Keratinocyte (primary cell): ENCODE measurements around the gene PAX2.

Experiments
- EZH2 ChIP-seq: IDR thresholded peaks from one replicate; pipeline ENCODE4 v1.6.1; 2012; ENCODE audit warnings: inconsistent platforms, mild to moderate bottlenecking, low read length, moderate library complexity
- TF ChIP-seq, protein P1 (sequence below), 3 experiments: IDR thresholded peaks in 1 of 3; conservative IDR thresholded peaks in 1 of 3; optimal IDR thresholded peaks in 1 of 3; 2 replicates in 2 of 3; 3 replicates in 1 of 3; pipeline versions ENCODE3 to v1.5.1; 2011; ENCODE audit warnings: low read length in 3 of 3, mild to moderate bottlenecking in 3 of 3, moderate library complexity in 2 of 3, control low read depth in 1 of 3, inconsistent platforms in 1 of 3; ENCODE audit not compliant: insufficient read depth in 2 of 3; ENCODE audit errors: extremely low read depth in 1 of 3

DNA sequence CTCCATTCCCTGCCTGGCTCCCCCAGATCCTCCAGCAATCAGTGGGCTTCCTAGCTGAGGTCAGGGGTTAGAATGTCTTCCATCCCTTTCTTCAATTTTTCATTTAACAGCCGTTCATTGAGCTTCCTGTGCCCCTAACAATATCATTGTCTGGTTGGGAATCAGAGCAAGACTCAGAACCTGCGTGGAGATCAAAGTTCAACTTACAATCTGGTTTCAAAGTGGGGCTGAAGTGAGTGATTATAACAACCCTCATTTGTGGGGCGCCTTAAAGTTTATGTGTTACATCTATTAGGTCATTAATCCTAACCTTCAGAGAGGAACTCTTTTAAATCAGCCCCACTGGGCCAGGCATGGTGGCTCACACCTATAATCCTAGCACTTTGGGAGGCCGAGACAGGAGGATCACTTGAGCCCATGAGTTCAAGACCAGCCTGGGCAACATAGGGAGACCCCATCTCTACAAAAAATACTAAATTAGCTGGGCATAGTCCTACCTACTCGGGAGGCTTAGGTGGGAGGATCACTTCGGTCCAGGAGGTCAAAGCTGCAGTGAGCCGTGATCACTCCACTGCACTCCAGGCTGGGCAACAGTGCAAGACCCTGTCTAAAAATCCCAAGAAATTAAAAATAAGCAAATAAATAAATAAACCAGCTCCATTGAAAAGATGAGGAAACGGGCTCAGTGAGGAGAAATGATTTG lies 122.0 kb downstream of the PAX2 start:
- no peak for TF ChIP-seq EZH2
- TF ChIP-seq, protein P1, sequence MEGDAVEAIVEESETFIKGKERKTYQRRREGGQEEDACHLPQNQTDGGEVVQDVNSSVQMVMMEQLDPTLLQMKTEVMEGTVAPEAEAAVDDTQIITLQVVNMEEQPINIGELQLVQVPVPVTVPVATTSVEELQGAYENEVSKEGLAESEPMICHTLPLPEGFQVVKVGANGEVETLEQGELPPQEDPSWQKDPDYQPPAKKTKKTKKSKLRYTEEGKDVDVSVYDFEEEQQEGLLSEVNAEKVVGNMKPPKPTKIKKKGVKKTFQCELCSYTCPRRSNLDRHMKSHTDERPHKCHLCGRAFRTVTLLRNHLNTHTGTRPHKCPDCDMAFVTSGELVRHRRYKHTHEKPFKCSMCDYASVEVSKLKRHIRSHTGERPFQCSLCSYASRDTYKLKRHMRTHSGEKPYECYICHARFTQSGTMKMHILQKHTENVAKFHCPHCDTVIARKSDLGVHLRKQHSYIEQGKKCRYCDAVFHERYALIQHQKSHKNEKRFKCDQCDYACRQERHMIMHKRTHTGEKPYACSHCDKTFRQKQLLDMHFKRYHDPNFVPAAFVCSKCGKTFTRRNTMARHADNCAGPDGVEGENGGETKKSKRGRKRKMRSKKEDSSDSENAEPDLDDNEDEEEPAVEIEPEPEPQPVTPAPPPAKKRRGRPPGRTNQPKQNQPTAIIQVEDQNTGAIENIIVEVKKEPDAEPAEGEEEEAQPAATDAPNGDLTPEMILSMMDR (optimal IDR thresholded peaks at IDR 0.05 in 1 of 3, IDR thresholded peaks at IDR 0.05 in 1 of 3, conservative IDR thresholded peaks at IDR 0.05 in 1 of 3; ENCODE audit: extremely low read depth in 1 of 3, insufficient read depth in 2 of 3, low read length in 3 of 3): no peak
